ENCODE results near the gene PDPR.
"Not testable (repeated sequence)": the region's sequence is repeated elsewhere in the genome, so short reads cannot be mapped to it uniquely, and the experiment has no call there.

The PDPR gene

DNA sequence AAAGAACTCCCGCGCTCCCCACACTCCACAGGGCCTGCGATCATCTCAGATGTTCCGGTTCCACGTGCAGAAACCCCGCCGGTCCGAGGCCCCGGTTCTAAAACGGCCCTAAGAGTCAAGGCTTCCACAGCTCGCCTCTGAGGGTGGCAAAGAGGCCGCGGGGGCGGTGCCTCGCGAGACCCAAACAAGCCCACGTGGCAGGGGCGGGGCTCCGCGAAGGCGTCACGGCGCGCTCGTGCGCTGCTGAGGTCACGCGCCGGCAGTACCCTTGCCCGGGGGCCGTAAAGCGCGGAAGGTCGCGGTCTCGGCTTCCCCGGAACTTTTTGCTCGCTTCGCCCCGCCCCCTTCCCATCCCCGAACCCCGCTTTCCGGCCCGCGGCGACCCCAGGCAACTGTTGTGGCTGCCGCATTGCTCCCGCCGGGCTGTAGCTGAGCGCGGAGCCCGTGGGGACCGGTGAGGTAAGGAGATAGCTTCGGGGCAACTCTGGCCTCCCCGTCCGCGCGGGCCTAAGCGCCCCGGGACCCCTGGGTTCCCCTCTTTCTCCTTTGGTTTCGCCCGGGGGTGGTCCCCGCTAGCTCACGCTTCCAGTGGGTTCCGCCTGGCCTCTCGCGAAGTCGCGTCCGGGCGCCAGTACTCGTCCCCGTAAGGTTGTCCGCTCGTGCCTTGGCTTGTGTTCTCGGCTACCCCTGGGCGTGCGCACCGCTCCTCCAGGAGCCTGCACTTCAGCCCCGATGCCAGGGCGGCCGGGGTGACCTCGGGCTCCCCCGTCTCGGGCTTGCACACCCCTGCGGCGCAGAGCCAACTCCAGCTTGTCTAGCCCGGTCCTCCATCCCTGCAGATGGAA is at the start of gene PDPR:
PDPR (plus strand) TSS at position 351 of the 845 bp plus-strand sequence. CDS start 6,161 bp downstream, outside the sequence.
- peak; percentile 96 for DNase-seq

DNA sequence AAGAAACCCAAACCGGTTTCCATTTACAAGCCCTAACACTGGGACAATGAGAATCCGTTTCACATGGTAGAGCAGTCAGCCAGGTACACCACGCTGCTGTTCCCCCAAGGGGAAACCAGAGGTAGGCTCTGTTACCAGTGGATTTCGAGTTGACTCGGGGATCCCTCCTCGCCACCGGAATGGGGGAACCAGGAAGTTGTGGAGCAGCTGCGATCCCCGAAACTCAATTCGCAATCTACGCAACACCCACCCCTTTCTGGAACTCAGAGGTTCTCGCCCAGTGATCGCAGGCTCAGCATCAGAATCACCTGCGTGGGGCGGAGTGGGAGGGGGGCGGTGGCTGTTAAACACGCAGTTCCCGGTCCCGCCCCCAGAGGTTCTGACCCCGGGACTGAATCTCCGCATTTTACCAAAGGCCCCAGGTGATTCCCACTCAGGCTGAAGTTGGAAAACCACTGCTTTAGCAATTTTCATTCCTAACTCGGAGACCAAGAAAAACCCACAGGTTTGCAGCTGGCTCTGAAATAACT is 49.2 kb upstream of the PDPR start:
- peak; percentile 78 for DNase-seq

DNA sequence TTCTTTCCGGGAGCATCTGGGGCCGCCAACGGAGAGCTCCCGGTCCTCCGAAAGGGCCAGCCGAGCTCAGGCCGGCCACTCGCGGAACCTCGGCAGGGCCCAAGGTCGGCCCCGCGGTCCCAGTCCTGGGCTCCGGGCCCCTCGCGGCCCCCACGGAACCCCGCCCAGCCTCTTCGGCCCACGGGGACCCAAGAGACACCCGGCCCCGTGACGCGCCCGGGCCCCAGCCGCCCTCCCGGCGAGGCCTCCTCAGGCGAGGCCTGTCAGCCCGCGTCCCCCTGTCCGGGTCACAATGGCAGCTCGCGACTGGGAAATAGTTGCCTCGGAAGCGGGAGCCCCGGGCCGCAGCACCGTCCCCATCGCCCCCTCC is 48.8 kb upstream of the PDPR start:
- not testable (repeated sequence) for DNase-seq

DNA sequence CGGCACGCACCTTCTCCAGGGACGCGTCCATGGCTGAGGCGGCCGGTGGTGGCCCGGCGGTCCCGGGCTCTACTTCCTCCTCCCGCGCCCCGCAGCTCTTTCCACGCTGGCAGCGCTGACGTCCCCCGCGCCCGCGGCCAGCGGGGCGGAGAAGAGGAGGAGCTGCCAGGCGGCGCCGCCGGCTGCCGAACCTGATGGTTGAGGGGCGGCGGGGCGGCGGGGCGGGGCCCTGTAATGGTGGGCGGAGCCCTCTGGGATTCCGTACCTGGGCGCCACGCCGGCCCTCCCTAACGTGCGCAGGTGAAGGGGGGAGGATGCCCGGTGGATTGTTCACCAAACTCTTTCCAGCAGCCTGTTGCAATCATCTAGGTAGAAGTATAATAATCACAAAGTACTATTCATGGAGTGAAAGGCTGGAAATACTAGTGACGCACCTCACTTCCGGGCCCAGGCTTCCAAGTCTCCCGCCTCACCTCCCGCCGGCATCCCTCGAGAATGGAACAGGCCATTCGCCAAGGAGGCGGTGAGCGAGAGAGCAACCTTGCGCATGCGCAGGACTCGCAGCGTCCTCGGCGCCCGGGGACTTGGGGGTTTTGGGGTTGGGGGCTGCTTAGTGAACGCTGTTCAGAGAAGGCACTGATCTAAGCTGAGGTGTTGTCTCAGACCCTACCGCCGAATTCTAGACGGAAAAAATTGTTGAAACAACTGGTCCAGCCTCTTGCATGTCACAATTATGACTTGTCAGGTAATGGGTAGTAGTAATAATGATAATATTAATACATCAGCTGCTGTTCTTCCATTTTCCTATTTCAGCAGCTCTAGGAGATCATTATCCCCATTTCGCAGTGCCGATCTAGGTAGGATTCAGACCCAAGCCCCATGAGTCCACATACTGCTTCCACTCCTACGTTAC is 48.1 kb upstream of the PDPR start:
- peak; percentile 96 for DNase-seq

DNA sequence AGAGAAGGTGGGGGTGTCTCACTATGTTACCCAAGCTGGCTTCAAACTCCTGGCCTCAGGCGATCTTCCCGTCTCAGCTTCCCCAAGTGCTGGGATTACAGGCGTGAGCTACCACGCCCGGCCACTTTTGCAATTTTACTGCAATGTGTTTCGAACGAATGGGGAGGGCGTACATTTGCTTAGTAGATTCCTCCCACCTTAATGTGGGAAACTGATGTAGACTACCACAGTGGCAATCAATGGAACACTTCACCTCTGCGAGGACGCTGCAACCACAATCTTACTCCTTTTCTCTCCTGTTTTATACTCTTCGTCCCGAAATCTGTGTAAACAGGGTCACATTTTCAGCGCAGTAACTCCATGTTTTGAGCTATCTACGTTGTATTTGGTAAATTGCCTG is 47.4 kb upstream of the PDPR start:
- DNase-seq: not testable (repeated sequence)

DNA sequence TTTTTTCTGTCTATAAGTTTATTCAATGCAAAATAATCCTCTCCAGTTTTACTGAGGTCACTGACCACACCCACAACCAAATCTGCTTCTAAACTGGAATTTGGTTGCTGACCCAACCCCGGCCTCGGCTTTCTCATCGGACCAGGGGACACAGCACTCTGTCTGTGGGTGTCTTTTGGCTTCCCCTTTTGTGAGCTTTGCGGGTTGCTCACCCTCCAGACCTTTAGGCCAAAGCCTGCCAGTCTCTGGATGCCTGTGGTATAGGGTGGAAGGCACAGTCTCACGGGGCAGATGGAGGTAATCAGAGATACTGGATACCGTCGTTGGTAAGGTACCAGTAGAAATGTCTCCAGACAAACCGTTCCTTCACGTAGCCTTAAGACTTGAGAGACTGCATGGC is 35.1 kb upstream of the PDPR start:
- DNase-seq: not testable (repeated sequence)

DNA sequence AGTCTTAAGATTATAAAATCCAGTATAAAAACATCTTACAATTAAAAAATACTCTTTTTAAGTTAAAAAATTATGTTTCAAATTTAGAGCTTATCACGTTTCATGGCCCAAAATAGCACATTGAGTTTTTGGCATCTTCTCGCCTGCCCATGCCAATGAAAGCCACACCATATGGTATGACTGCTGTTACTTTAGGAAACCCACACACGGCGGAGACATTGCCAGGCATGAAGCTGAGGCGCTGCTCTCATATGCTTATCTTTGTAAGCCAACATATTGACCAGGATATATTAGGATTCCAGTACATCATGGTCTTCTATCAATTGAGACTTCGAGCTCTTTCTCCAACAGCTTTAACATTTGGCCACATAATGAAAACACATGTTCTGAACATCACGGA is 32.9 kb upstream of the PDPR start:
- DNase-seq: not testable (repeated sequence)

DNA sequence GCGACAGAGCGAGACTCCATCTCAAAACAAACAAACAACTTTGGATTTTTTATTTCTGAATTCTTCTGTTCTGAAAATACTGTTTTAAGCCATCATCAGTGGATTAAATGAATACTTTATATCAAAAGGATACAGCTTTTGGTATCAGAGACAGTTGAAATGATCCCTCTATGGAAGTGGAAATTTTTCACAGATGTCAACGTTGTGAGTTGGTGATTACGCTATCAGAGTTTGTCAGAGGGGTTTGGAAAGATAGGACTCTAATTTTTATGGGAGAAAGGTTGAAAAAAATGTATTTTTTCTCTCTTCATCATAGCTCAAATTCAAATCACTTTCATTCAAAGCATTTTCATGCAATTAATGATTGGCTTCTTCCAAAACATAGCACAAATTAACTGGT is 30.2 kb upstream of the PDPR start:
- not testable (repeated sequence) for DNase-seq

DNA sequence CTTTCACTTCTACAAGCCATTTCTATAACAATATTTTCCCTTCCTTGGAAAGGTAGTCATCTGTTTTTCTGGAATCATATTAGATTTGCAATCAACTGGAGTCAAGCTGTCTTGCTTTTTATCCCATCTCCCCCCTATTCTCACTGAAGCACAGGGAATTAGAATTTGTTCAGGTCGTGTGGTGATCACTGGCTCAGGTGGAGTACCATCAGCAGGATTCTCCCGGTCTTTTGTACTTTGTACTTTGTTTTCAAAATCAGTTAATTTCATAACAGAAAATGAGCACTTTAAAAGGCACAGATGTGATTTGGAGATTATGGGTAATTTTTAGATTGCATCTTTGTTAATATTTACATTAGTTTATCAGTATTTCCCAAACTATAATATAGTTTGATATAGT is 26.0 kb upstream of the PDPR start:
- DNase-seq: not testable (repeated sequence)

DNA sequence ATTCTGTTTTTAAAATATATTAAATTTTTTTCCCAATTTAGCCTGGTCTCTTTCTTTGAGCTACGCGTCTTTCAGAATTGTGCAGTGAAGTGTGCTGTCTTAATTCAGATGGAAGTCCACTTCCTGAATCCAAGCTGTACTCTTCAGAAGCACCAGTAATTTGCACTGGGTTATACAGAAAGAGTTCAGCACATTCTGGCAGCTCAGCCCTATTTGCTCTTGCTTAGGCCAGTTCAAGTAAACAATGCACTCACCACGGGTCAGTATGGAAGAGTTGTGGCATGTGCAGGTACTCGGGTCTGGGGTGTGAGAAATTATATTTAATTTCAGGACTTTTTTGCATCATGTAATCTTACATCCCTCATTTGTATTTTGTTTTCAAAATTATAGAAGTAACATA is 25.3 kb upstream of the PDPR start:
- DNase-seq: not testable (repeated sequence)

DNA sequence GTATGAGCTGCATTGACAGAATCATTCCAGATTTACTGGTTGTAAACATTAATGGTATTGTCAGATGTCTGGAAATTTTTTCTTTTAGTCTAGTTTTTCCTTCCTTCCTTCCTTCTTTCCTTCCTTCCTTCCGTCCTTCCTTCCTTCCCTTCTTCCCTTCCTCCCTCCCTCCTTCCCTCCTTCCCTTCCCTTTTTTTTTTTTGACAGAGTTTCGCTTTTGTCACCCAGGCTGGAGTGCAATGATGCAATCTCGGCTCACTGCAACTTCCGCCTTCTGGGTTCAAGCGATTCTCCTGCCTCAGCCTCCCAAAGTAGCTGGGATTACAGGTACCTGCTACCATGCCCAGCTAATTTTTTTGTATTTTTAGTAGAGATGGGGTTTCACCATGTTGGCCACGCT is 24.8 kb upstream of the PDPR start:
- DNase-seq: not testable (repeated sequence)

DNA sequence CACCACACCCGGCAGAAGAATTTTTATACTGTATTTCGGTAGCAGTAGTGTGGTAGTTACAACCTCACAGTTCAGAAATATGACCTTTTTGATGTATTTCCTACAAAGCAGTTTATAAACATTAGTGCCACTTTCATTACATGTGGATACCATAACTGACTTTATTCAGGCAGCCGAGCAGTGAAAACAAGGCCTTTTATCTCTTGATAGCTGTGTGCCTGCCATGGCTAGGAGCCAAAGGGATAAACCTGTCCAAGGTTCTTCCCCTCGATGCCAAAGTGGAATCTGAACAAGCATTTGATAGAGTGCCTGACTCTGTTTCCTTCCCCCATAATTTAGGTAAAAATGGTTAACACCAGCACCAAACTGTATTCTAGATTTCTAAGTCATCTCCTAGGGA is 23.0 kb upstream of the PDPR start:
- not testable (repeated sequence) for DNase-seq

DNA sequence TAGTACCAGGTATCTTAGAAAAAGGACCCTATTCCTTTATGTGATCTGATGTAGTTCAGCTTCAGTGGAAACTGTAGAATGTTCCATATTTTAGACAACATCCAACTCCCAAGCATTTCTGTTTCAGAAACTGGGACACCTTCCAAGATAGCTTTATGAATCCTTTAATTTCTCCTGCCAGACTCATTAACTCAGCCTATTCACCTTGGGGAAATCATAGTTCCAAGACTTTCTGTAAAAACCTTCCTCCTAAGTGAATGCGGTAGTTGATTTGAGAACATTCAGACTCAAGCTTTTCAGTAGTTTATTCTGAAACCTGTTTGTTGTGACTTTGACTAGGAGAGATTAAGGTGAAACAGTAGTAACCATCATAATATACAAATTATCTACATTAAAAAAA is 20.0 kb upstream of the PDPR start:
- not testable (repeated sequence) for DNase-seq

DNA sequence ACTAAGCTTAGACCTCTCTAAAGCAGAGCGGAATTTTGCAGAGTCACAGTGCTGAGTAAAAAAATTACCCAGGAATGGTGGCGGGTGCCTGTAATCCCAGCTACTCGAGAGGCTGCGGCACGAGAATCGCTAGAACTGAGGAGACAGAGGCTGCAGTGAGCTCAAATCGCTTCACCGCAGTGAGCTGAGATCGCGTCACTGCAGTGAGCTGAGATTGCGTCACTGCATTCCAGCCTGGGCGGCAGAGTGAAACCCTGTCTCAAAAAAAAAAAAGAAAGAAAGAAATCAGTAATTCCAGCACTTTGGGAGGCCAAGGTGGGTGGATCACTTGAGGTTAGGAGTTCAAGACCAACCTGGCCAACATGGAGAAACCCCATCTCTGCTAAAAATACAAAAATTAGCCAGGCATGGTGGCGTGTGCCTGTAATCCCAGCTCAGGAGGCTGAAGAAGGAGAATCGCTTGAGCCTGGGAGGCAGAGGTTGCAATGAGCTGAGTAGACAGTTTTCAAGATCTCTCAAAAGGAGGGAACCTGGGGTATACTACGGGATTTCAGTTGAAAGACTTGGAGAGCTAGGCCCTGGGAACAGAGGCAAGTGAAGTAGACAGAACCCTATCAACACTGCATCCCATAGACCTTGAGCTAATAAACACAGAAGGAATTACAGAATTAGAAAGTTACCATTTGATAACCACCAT is 4.4 kb upstream of the PDPR start:
- DNase-seq: not testable (repeated sequence)

DNA sequence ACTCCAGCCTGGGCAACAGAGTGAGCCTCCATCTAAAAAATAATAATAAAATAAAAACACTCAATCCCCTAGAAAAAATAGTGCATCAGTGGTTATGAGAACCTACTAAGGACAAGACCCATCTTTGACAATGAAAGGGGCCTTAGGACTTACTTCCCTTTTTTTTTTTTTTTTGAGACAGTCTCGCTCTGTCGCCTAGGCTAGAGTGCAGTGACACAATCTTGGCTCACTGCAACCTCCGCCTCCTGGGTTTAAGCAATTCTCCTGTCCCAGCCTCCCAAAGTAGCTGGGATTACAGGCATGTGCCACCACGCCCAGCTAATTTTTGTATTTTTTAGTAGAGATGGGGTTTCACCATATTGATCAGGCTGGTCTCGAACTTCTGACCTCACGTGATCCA is 2.0 kb upstream of the PDPR start:
- not testable (repeated sequence) for DNase-seq

DNA sequence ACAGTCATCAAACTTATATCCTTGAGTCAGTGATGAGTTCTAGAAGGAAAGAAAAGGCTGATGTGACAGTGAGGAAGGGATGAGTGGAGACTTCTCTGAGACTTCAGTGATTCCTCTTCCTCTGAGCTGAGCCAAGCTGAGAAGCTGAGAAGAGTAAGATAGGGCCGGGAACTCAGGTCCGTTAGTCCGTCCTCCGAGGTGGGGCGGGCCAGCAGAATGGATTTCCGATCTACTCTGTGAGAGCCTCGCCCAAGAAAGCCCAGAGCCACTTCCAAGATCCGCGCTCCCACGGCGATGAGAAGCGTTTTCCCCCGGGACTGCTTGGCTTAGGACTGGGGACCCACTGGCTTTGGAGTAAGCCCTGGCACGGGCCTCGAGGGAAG is 542 bp upstream of the PDPR start:
- DNase-seq: not testable (repeated sequence)

DNA sequence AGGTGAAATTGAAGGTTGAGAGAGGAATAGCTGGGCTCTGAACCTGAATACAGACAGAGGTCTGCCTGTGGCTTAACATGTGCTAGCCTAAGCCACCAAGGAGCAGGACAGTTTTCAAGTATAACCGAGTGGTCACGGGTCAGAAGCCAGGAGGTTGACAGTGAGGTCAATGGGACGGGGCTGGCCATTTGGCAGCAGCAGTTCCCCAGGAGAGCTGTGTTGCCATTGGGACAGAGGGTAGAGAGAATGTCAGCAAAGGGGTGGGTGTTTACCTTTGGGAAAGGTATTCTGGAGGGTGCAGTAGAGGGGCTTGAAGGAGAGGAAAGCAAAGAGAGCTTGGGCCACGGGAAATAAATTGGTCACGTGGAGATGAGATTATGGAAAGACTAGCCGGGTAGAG is 4.2 kb downstream of the PDPR start:
- DNase-seq: not testable (repeated sequence)

DNA sequence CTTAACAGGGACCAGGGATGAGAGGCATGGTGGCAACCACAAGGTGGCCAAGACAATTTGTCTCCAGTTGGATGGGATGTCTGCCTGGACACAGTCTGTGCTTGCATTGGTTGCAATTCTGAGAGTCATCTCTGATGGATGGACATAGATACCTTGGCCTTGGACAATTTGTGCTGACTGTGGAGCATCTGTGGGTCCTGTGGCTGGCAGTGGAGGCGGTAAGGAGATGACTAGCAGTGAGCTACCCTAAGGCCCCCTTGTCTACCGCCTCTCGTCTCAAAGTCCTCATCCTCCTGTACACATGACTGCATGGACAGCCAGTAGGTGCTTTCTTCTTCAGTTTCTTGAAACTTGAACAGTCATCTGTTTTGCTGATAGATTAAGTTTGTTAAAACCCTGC is 4.6 kb downstream of the PDPR start:
- not testable (repeated sequence) for DNase-seq

DNA sequence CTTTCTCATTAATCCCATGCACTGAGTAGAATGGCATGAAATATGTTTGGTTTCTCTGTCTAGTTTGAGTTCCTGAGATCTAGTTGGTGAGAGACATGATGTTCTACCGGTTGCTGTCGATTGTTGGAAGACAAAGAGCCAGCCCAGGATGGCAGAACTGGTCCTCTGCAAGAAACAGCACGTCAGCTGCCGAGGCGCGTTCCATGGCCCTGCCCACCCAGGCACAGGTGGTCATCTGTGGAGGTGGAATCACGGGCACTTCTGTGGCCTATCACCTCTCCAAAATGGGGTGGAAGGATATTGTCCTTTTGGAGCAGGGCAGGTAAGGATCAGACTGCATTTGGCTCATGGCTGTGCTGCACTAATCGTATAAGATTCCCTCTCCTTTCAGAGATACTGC is 6.3 kb downstream of the PDPR start:
- DNase-seq: not testable (repeated sequence)

DNA sequence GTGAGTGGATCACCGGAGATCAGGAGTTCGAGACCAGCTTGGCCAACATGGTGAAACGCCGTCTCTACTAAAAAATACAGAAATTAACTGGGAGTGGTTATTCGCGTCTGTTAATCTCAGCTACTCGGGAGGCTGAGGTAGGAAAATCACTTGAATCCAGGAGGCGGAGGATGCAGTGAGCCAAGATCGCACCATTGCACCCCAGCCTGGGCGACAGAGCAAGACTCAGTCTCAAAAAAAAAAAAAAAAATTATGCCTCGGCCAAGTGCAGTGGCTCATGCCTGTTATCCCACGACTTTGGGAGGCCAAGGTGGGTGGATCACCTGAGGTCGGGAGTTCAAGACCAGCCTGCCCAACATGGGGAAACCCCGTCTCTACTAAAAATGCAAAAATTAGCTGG is 9.7 kb downstream of the PDPR start:
- DNase-seq: not testable (repeated sequence)

DNA sequence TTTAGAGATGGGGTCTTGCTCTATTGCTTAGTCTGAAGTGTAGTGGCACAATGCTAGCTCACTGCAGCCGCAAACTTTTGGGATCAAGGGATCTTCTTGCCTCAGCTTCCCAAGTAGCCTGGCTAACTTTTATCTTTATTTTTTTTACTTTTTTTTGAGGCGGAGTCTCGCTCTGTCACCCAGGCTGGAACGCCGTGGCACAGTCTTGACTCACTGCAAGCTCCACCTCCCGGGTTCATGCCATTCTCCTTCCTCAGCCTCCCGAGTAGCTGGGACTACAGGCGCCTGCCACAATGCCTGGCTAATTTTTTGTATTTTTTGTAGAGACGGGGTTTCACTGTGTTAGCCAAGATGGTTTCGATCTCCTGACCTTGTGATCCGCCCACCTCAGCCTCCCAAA is 12.1 kb downstream of the PDPR start:
- not testable (repeated sequence) for DNase-seq

DNA sequence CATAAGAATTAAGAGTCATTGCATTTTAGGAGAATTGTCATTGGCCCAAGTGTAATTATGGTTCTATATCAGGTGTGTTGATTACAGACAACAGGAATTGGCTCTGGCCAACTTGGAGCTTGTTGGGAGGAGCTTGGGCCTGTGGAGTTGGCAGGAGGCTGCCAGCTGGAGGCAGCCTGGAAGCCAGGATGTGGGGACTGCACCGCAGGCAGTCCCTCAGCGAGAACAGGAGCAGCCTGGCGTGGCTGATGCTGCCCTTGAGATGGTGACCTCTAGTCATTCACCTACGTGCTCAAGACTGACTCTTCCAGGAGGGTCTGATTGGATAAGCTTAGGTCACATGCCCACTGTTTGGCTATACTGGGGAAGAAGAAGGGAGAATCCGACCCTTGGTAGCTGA is 13.6 kb downstream of the PDPR start:
- not testable (repeated sequence) for DNase-seq

DNA sequence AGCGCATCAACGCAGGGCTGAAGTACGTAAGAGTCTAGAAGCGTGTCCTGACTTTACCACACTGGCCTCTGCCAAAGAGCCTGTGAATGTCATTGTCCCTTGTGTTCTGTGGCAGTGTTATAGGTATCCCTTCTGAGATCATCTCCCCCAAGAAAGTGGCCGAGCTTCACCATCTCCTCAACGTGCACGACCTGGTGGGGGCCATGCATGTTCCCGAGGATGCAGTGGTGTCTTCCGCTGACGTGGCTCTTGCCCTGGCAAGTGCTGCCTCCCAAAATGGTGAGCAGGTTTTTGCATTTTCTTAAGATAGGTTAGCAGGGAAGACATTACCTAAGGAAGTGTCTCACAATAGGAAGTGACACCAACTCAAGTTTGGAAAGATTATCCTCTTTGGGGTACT is 14.7 kb downstream of the PDPR start:
- DNase-seq: not testable (repeated sequence)
